Activated CD8-positive, alpha-beta T cell treated with anti-CD3 and anti-CD28 coated beads for 36 hours (primary cell): ENCODE results near the gene CDH3. TPM values are rescaled to one million over a fixed set of nuclear protein-coding genes. Genes with fewer than 3 reads are reported as not detected.

Experiments used
- ATAC-seq: fragments of 200-7000 bp; cut with Tn5 transposase; one replicate; pipeline ENCODE4 v1.10.0; 2021; ENCODE audit warnings: mild to moderate bottlenecking, moderate library complexity
- CTCF ChIA-PET: fragments of 350-600 bp; sonication (Branson Sonifier 250); formaldehyde crosslinking; loops from one replicate; lab custom pipeline; 2021; ENCODE audit warnings: antibody characterized with exemption; lab: Charles Lee
- POLR2A ChIA-PET: fragments of 350-600 bp; sonication (Branson Sonifier 250); formaldehyde crosslinking; loops from one replicate; lab custom pipeline; 2021; ENCODE audit warnings: antibody characterized with exemption; lab: Charles Lee
- DNase-seq: peaks from one replicate; pipeline ENCODE4 v3.0.0-alpha.2; 2020
- H3K27ac Mint-ChIP-seq: one replicate; pipeline ENCODE4 v1.8.0; 2021; ENCODE audit warnings: mild to moderate bottlenecking, mixed read lengths
- H3K27me3 Mint-ChIP-seq: one replicate; pipeline ENCODE4 v1.8.0; 2021; ENCODE audit warnings: mixed read lengths
- H3K36me3 Mint-ChIP-seq: one replicate; pipeline ENCODE4 v1.8.0; 2021; ENCODE audit warnings: low read depth, mixed read lengths
- H3K4me1 Mint-ChIP-seq: one replicate; pipeline ENCODE4 v1.8.0; 2021; ENCODE audit warnings: low read depth, mixed read lengths
- H3K4me3 Mint-ChIP-seq: one replicate; pipeline ENCODE4 v1.8.0; 2021; ENCODE audit warnings: mild to moderate bottlenecking, moderate library complexity, mixed read lengths
- H3K9me3 Mint-ChIP-seq: one replicate; pipeline ENCODE4 v1.8.0; 2021; ENCODE audit warnings: mixed read lengths
- intact Hi-C: fragments of 100-400 bp; cut with micrococcal nuclease; formaldehyde crosslinking; loops from one replicate; pipeline ENCODE4 v1.10.0; 2022
- total RNA-seq, 2 experiments: library from RNA; stranded (reverse); gene quantifications; one replicate each; pipeline ENCODE4 v1.2.3, GENCODE V29; 2021
- TF ChIP-seq, protein P1 (sequence below): fragments of 200-600 bp; IDR thresholded peaks from one replicate; pipeline ENCODE4 v1.8.0; 2022; ENCODE audit warnings: antibody characterized with exemption, mild to moderate bottlenecking

Gene CDH3
- total RNA-seq, 2 experiments from 2014 or later = 0.65 to 2.1 TPM

DNA sequence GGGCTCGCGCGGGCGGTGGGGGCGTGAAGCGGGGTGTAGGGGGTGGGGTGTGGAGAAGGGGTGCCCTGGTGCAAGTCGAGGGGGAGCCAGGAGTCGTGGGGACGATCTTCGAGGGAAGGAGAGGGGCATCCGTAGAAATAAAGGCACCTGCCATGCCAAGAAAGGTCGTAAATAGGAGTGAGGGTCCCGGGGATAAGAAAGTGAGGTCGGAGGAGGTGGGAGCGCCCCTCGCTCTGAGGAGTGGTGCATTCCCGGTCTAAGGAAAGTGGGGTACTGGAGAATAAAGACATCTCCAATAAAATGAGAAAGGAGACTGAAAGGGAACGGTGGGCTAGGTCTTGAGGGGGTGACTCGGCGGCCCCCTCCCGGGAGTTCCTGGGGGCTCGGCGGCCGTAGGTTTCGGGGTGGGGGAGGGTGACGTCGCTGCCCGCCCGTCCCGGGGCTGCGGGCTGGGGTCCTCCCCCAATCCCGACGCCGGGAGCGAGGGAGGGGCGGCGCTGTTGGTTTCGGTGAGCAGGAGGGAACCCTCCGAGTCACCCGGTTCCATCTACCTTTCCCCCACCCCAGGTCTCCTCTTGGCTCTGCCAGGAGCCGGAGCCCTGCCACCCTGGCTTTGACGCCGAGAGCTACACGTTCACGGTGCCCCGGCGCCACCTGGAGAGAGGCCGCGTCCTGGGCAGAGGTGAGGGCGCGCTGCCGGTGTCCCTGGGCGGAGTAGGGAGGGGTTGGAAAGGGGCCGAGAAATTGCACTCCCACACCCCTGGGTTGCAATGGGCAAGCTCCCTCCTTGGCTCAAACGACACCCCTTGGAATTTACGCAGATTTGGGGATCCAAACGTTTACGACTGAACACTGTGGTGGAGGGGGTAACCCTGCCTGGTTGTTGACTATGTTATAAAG is 92.9 kb downstream of the CDH3 start:
- ATAC-seq (no peak), DNase-seq (peak; percentile 17)
- intact Hi-C loops = no loop called here
- no peaks in the 10 kb centered on the region for H3K9me3 Mint-ChIP-seq
- TF ChIP-seq, protein P1, sequence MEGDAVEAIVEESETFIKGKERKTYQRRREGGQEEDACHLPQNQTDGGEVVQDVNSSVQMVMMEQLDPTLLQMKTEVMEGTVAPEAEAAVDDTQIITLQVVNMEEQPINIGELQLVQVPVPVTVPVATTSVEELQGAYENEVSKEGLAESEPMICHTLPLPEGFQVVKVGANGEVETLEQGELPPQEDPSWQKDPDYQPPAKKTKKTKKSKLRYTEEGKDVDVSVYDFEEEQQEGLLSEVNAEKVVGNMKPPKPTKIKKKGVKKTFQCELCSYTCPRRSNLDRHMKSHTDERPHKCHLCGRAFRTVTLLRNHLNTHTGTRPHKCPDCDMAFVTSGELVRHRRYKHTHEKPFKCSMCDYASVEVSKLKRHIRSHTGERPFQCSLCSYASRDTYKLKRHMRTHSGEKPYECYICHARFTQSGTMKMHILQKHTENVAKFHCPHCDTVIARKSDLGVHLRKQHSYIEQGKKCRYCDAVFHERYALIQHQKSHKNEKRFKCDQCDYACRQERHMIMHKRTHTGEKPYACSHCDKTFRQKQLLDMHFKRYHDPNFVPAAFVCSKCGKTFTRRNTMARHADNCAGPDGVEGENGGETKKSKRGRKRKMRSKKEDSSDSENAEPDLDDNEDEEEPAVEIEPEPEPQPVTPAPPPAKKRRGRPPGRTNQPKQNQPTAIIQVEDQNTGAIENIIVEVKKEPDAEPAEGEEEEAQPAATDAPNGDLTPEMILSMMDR = no peak
- H3K27ac Mint-ChIP-seq = no peak overlapping the region
- POLR2A ChIA-PET = no interaction called here
- peaks cover 29% of the 10 kb centered on the region for H3K27me3 Mint-ChIP-seq
- no peak overlapping the region for H3K4me3 Mint-ChIP-seq
- H3K36me3 Mint-ChIP-seq = no peaks in the 10 kb centered on the region
- peaks cover 11% of the 10 kb centered on the region for H3K4me1 Mint-ChIP-seq
- CTCF ChIA-PET = no interaction called here

DNA sequence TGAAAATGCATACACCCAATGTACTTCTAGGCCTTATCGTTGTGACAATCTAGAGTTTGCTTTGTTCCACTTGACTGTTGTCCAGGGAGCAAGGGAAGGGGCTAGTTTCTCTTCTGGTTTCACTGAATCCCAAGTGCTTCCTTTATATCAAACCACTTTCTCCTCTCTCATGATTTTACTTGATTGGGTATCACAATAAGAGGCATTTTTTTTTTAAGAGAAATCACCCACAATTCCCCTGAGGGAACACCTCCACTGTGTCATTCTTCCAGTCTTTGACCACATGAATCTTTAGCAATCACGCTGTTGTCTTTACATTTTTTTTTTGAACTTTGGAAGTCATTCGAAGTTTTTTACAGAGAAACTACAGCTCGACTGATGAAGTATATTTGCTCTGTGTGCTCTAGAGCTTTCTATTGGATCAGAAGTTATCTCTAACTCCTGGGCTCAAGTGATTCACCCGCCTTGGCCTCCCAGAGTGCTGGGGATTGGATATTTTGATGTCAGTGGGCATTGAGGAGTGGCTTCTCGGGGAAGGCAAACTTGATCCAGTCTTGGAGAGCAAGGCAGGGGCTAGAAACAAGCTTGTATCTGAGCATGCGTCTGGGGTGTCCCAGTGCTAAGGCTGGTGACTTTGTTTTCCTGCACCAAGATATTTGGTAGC is 95.0 kb downstream of the CDH3 start:
- DNase-seq = no peak
- ChIA-PET CTCF (no interaction called here), POLR2A (interaction anchor here (0.6 kb wide), 1 partner anchor 18 kb away, joined by 3 read pairs; no protein-coding TSS in a partner anchor)
- Mint-ChIP-seq H3K36me3 (no peaks in the 10 kb centered on the region), H3K27me3 (peaks cover 26% of the 10 kb centered on the region), H3K27ac (no peak overlapping the region), H3K9me3 (no peaks in the 10 kb centered on the region), H3K4me3 (no peak overlapping the region), H3K4me1 (peaks cover 11% of the 10 kb centered on the region)
- TF ChIP-seq, protein P1 = no peak
- intact Hi-C loops = no loop called here
- no peak for ATAC-seq

DNA sequence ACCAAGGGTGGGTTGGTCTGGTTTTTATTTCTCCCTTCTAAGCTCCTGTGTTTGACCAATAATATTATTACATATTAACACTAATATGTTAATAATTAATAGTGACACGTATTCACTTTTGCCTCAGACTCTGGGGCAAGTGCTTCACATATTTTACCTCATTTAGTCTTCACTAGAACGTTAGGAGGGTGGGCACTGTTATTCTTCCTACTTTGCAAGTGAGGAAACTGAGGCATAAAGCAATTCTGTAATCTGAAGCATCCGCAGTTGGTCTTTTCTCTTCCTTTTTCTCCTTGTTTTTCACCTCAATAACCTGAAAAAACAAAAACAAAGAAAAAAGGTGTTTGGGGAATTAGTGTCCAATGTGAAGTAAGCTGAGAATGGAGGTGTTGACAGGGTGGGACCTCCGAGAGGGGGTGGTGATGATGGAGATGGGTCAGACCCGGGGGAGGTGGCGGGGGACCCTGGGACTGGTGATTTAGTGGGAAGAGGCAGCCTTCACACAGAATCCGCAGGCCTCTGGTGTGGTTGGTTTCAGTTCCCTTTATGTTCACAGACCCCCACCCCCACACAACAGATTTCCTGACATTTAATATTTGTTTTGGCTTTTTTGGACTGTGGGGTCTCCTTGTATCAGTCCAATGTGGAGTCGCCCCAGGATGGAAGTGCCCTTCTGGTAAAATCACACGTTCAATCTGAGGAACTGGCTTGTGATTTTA is 95.7 kb downstream of the CDH3 start:
- intact Hi-C loops = no loop called here
- no peak overlapping the region for H3K4me3 Mint-ChIP-seq
- TF ChIP-seq, protein P1 = no peak
- H3K9me3 Mint-ChIP-seq = no peaks in the 10 kb centered on the region
- no peaks in the 10 kb centered on the region for H3K36me3 Mint-ChIP-seq
- H3K4me1 Mint-ChIP-seq = peaks cover 11% of the 10 kb centered on the region
- ChIA-PET CTCF (no interaction called here), POLR2A (no interaction called here)
- peaks cover 25% of the 10 kb centered on the region for H3K27me3 Mint-ChIP-seq
- DNase-seq = no peak
- ATAC-seq = no peak
- no peak overlapping the region for H3K27ac Mint-ChIP-seq

DNA sequence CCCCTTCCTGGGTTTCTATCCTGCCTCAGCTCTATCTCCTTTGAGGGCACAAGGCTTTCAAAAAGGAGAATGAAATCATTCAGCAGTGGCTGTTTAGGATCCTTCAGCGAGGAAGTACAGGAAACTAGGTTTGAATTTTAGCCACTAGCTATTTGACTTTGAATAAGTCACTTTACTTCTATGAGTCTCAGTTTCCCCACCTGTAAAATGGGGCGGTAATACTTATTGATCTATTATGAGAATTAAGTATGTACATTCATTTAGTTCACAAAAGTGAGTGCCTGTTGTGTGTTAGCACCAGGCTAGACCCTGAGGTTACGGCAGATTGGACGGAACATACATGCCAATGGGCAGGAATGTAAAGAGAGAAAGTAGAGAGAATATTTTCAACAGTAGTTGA is 98.6 kb downstream of the CDH3 start:
- H3K4me1 Mint-ChIP-seq = peaks cover 6% of the 10 kb centered on the region
- CTCF ChIA-PET = no interaction called here
- DNase-seq (no peak), ATAC-seq (no peak)
- intact Hi-C loops = no loop called here
- H3K9me3 Mint-ChIP-seq = no peaks in the 10 kb centered on the region
- TF ChIP-seq, protein P1 = no peak
- no peaks in the 10 kb centered on the region for H3K36me3 Mint-ChIP-seq
- H3K4me3 Mint-ChIP-seq = no peak overlapping the region
- peaks cover 9% of the 10 kb centered on the region for H3K27me3 Mint-ChIP-seq
- H3K27ac Mint-ChIP-seq = no peak overlapping the region
- POLR2A ChIA-PET = interaction anchor here (1.1 kb wide), 1 partner anchor 100 kb away, joined by 5 read pairs; the partner anchor contains the start of gene TANGO6
